ENCODE measurements around the gene MGAT5B.

Gene MGAT5B

DNA sequence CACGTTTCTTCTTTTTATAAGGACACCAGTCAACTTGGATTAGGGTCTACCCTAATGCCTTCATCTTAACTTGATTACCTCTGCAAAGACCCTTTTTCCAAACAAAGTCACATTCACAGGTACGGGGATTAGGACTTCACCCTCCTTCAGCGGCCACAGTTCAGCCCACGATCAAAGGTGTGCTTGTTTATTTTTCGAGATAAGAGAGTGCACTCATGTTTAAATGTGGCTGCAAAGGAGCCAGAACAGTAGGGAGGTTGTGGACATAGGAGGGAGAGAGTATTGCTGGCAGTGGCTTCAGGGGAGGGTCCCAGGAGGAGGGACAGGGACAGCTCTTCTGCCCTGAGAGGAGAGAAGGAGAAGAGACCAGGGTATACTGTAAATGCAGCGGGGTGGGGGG lies 46.7 kb downstream of the MGAT5B start:
- H3K36me3 ChIP-seq = no peaks in the 10 kb centered on the region; the same call in 1 of the 2 replicates
- H3K9me3 ChIP-seq = no peaks in the 10 kb centered on the region
- peaks cover 5% of the 10 kb centered on the region for H3K4me1 ChIP-seq
- H3K27me3 ChIP-seq = no peaks in the 10 kb centered on the region
- no peak for DNase-seq
- H3K4me3 ChIP-seq (ENCODE audit: low read depth, low read length) = no peak overlapping the region
- TF ChIP-seq, protein P1, sequence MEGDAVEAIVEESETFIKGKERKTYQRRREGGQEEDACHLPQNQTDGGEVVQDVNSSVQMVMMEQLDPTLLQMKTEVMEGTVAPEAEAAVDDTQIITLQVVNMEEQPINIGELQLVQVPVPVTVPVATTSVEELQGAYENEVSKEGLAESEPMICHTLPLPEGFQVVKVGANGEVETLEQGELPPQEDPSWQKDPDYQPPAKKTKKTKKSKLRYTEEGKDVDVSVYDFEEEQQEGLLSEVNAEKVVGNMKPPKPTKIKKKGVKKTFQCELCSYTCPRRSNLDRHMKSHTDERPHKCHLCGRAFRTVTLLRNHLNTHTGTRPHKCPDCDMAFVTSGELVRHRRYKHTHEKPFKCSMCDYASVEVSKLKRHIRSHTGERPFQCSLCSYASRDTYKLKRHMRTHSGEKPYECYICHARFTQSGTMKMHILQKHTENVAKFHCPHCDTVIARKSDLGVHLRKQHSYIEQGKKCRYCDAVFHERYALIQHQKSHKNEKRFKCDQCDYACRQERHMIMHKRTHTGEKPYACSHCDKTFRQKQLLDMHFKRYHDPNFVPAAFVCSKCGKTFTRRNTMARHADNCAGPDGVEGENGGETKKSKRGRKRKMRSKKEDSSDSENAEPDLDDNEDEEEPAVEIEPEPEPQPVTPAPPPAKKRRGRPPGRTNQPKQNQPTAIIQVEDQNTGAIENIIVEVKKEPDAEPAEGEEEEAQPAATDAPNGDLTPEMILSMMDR (IDR thresholded peaks at IDR 0.05; ENCODE audit: low read depth, low read length) = no peak

DNA sequence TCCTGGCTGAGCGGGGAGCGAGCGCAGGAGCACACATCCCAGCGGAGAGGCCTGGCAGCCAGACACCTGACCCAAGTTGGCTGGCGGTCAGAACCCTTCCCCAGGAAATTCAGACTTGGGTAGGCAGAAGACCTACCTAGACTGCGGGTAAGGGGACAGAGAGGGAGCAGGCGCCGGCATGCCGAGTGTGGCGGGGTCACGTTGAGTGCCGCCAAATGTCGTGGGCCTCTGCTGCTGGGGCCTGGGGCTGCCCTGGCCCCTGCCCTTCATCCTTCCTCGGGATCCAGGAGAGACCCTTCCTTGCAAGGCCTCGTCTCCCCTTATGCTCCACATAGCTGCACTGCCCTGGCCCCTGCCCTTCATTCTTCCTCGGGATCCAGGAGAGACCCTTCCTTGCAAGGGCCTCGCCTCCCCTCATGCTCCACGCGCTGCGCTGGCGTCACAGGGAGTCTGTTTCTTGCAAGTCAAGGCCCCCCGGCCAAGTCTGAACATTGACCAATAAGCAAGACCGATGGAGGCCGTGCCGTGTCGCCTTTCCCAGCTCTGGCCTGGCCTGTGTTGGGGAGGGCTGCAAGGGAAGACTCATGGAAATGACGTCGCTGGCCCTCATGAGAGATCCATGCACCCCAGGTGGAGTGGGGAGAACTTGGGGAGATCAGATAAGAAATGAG lies 47.8 kb downstream of the MGAT5B start:
- Histone ChIP-seq H3K9me3 (no peaks in the 10 kb centered on the region), H3K27me3 (no peaks in the 10 kb centered on the region), H3K4me3 (ENCODE audit: low read depth, low read length) (no peak overlapping the region), H3K36me3 (no peaks in the 10 kb centered on the region; the same call in 1 of the 2 replicates), H3K4me1 (peaks cover 12% of the 10 kb centered on the region)
- DNase-seq = no peak
- TF ChIP-seq, protein P1 (IDR thresholded peaks at IDR 0.05; ENCODE audit: low read depth, low read length) = no peak

DNA sequence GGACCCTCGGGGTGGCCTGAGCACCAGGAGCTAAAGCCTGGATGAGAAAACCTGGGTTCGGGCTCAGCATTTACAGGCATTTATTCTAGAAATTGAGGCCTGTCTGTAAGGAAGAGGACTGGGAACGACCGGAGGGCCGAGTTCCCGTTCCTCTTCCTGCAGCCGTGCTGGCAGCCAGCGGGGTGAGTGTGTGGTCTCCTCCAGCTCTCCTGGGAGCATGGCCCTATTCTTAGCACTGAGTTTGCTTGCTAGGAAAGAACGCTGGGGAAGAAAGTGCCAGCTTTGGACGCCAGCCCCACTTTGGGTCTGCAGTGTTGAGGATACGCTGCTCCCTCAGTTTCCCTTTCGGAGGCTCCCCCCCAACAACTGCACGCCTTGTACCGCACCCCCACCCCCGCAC lies 49.6 kb downstream of the MGAT5B start:
- no peak overlapping the region for H3K4me3 ChIP-seq (ENCODE audit: low read depth, low read length)
- H3K9me3 ChIP-seq = no peaks in the 10 kb centered on the region
- H3K27me3 ChIP-seq = no peaks in the 10 kb centered on the region
- TF ChIP-seq, protein P1 (IDR thresholded peaks at IDR 0.05; ENCODE audit: low read depth, low read length) = no peak
- no peaks in the 10 kb centered on the region; the same call in 1 of the 2 replicates for H3K36me3 ChIP-seq
- no peak for DNase-seq
- peaks cover 15% of the 10 kb centered on the region for H3K4me1 ChIP-seq

DNA sequence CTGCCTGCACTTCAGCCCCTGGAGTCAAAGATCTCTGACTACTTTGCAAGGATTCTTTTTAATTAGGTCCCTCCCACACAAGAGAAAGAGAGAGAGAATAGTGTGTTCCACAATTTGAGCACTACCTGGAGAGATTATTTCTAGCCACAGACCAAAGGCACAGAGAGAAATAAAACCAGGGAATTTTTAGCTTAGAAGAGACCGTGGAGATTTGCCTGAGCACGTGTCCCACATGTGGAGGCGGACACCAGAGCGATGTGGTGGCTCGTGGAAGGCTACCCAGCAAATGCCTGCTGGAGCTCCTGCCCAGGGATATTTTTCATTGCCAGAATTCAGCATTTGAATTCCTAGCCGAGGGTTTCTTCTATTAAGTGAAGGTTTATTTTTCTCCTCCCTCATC lies 50.6 kb downstream of the MGAT5B start:
- Histone ChIP-seq H3K27me3 (no peaks in the 10 kb centered on the region), H3K36me3 (no peaks in the 10 kb centered on the region; the same call in 1 of the 2 replicates), H3K4me1 (peaks cover 15% of the 10 kb centered on the region), H3K9me3 (no peaks in the 10 kb centered on the region), H3K4me3 (ENCODE audit: low read depth, low read length) (no peak overlapping the region)
- DNase-seq = no peak
- TF ChIP-seq, protein P1 (IDR thresholded peaks at IDR 0.05; ENCODE audit: low read depth, low read length) = no peak

DNA sequence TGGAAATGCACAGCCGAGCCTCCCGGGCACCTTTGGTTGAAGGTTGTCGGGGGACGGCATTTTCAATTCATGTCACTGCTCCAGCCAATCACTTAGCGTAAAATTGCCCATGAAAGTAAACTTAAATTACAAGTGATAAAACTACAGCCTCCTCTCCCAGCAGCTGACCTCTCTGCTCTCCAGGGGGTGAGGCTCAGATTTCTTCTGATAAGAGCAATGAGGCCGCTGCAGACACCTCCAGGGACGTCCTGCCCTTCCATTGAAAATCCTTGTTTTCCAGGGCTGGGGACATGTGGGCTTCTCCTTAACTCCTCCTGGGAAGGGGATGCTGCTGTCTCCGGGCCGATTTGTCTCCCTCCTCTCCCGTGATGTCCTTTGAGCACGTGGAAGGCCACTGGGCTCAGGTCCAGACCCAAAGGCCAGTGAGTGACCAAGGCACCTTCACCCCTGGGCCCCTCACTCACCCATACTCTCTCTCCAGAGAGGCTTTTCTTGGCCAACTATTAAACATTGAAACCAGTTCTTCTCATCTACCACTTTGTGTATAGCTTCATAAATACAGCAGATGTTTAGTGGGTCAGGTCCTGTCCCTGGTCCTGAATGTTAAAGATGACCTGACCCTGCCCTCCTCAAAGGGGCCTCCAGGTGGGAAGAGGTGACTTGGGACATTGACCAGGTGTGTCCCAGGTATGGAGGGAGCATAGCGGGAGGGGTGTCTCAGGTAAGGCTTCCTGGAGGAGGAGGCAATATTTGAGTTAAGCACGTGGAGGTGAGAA lies 52.3 kb downstream of the MGAT5B start:
- Histone ChIP-seq H3K36me3 (no peaks in the 10 kb centered on the region; the same call in 1 of the 2 replicates), H3K9me3 (no peaks in the 10 kb centered on the region), H3K4me1 (peaks cover 16% of the 10 kb centered on the region), H3K4me3 (ENCODE audit: low read depth, low read length) (no peak overlapping the region), H3K27me3 (no peaks in the 10 kb centered on the region)
- TF ChIP-seq, protein P1 (IDR thresholded peaks at IDR 0.05; ENCODE audit: low read depth, low read length) = no peak
- DNase-seq = no peak

Data from BE2C (cell line).